Uterus (tissue), 2 donors: ENCODE measurements around the gene ABL2.

ENCODE experiments used
- POLR2A ChIP-seq, 2 donors: fragments of 450-650 bp; IDR thresholded peaks; one replicate each; pipeline ENCODE4 v1.6.1; 2016; ENCODE audit warnings: antibody characterized with exemption in 2 of 2, mild to moderate bottlenecking in 1 of 2, moderate library complexity in 1 of 2
- TF ChIP-seq, protein P1 (sequence below), 4 experiments: fragments of 200-600 bp in 2 of 4; fragments of 450-650 bp in 2 of 4; sonication (generic) in 2 of 4; IDR thresholded peaks; one replicate each; pipeline ENCODE4 v1.5.1; 2016 to 2019; ENCODE audit warnings: antibody characterized with exemption in 4 of 4, mild to moderate bottlenecking in 2 of 4, moderate library complexity in 1 of 4

GRCh38 chr1:179166663-179167417 lies 62.6 kb downstream of the ABL2 start:
- TF ChIP-seq, protein P1, sequence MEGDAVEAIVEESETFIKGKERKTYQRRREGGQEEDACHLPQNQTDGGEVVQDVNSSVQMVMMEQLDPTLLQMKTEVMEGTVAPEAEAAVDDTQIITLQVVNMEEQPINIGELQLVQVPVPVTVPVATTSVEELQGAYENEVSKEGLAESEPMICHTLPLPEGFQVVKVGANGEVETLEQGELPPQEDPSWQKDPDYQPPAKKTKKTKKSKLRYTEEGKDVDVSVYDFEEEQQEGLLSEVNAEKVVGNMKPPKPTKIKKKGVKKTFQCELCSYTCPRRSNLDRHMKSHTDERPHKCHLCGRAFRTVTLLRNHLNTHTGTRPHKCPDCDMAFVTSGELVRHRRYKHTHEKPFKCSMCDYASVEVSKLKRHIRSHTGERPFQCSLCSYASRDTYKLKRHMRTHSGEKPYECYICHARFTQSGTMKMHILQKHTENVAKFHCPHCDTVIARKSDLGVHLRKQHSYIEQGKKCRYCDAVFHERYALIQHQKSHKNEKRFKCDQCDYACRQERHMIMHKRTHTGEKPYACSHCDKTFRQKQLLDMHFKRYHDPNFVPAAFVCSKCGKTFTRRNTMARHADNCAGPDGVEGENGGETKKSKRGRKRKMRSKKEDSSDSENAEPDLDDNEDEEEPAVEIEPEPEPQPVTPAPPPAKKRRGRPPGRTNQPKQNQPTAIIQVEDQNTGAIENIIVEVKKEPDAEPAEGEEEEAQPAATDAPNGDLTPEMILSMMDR (IDR thresholded peaks at IDR 0.05): no peak
- no peak for TF ChIP-seq POLR2A (IDR thresholded peaks at IDR 0.05)
